ENCODE data around the gene WDFY4. TPM values are rescaled to one million over a fixed set of nuclear protein-coding genes. Genes with fewer than 3 reads are reported as not detected.

Gene WDFY4
- total and polyA plus RNA-seq, 2 experiments from 2014 or later: 0.14 TPM; not detected in 1

- Histone ChIP-seq H3K4me1 (ENCODE audit: insufficient read depth) (no peaks in the 10 kb centered on the region), H3K79me2 (replicated peaks; ENCODE audit: insufficient read depth) (no peaks in the 10 kb centered on the region), H2AFZ (no peak overlapping the region), H3F3A (replicated peaks; ENCODE audit: low read depth) (no peaks in the 10 kb centered on the region), H3K27ac (ENCODE audit: low read depth) (no peak overlapping the region), H3K4me3 (no peak overlapping the region), H3K4me2 (no peak overlapping the region), H4K20me1 (replicated peaks; ENCODE audit: insufficient read depth) (no peaks in the 10 kb centered on the region), H3K9me2 (ENCODE audit: insufficient read depth) (no peaks in the 10 kb centered on the region), H3K27me3 (ENCODE audit: insufficient read depth) (no peaks in the 10 kb centered on the region), H3K36me3 (ENCODE audit: insufficient read depth) (no peaks in the 10 kb centered on the region)
- no peaks in the 10 kb centered on the region for H3K9me3 Mint-ChIP-seq
- TF ChIP-seq ZNF114 (CRISPR knock-in tag; IDR thresholded peaks at IDR 0.05) (no peak), ETS1 (IDR thresholded peaks at IDR 0.05) (no peak), ZNF331 (CRISPR knock-in tag; IDR thresholded peaks at IDR 0.05; ENCODE audit: low read depth) (no peak), STAT1 (IDR thresholded peaks at IDR 0.05; ENCODE audit: unreplicated experiment) (no peak), CTCF (conservative IDR thresholded peaks at IDR 0.05; ENCODE audit: low read depth in 2 of 2) (no peak), REST (IDR thresholded peaks at IDR 0.05; ENCODE audit: unreplicated experiment) (no peak), JUNB (IDR thresholded peaks at IDR 0.05; ENCODE audit: unreplicated experiment) (no peak), EZH2phosphoT487 (IDR thresholded peaks at IDR 0.05; ENCODE audit: unreplicated experiment) (no peak), ZNF462 (CRISPR knock-in tag; IDR thresholded peaks at IDR 0.05) (no peak), EZH2 (IDR thresholded peaks at IDR 0.05; ENCODE audit: low read depth, unreplicated experiment) (no peak), POLR2AphosphoS5 (IDR thresholded peaks at IDR 0.05; ENCODE audit: low read depth) (no peak), NANOG (IDR thresholded peaks at IDR 0.05; ENCODE audit: borderline replicate concordance) (no peak)
- no peaks in the 10 kb centered on the region for H3K4me1 Mint-ChIP-seq
- DNase-seq (ENCODE audit: low spot score) (no peak), ATAC-seq (no peak)
- H3K27ac Mint-ChIP-seq: no peak overlapping the region
- no peaks in the 10 kb centered on the region for H3K27me3 Mint-ChIP-seq (ENCODE audit: insufficient read depth, low read depth, poor library complexity)
- H3K36me3 Mint-ChIP-seq (ENCODE audit: low read depth): no peaks in the 10 kb centered on the region
- no peak overlapping the region for H3K4me3 Mint-ChIP-seq
Measured at GRCh38 chr10:48872234-48872633, 187.6 kb downstream of the WDFY4 start.
